HepG2 (cell line): ENCODE data around the gene HACE1.

ENCODE experiments used
- DR1 ChIP-seq: sonication (generic); formaldehyde crosslinking; IDR thresholded peaks from 2 replicates; pipeline ENCODE4 v1.8.0; 2021; ENCODE audit warnings: mild to moderate bottlenecking, missing genetic modification reagents, inconsistent platforms
- EZH2 ChIP-seq: conservative IDR thresholded peaks from 2 replicates; pipeline ENCODE4 v1.6.1; 2012; ENCODE audit warnings: mild to moderate bottlenecking, low read depth, low read length, moderate library complexity
- HMG20A ChIP-seq: IDR thresholded peaks from 2 replicates; pipeline ENCODE4 v1.6.1; 2016; ENCODE audit warnings: borderline replicate concordance
- KLF9 ChIP-seq: IDR thresholded peaks from 2 replicates; pipeline ENCODE4 v1.6.1; 2016; ENCODE audit warnings: low read depth
- MTA3 ChIP-seq: sonication (generic); formaldehyde crosslinking; IDR thresholded peaks from 2 replicates; pipeline ENCODE4 v1.4.0; 2020; ENCODE audit warnings: missing genetic modification reagents
- POLR2A ChIP-seq, 2 experiments: IDR thresholded peaks; 2 replicates each; pipeline ENCODE4 v1.6.1; 2011; ENCODE audit warnings: low read depth in 2 of 2, low read length in 2 of 2, mild to moderate bottlenecking in 1 of 2, moderate library complexity in 1 of 2; ENCODE audit not compliant: insufficient read depth in 1 of 2
- STAT5B ChIP-seq: sonication (generic); formaldehyde crosslinking; IDR thresholded peaks from 2 replicates; pipeline ENCODE4 v1.4.0; 2020; ENCODE audit warnings: missing genetic modification reagents
- SUZ12 ChIP-seq: fragments of 150-350 bp; IDR thresholded peaks from 2 replicates; pipeline ENCODE4 v1.6.1; 2014; ENCODE audit warnings: low read depth, low read length
- TFDP1 ChIP-seq: IDR thresholded peaks from 2 replicates; pipeline ENCODE4 v1.6.1; 2016; ENCODE audit warnings: missing compliant biosample characterization, missing genetic modification reagents, borderline replicate concordance
- ZNF354B ChIP-seq: sonication (generic); formaldehyde crosslinking; IDR thresholded peaks from 2 replicates; pipeline ENCODE4 v1.8.0; 2022; ENCODE audit warnings: mild to moderate bottlenecking, missing genetic modification reagents
- ZSCAN29 ChIP-seq: sonication (generic); formaldehyde crosslinking; conservative IDR thresholded peaks from 2 replicates; pipeline ENCODE4 v1.4.0; 2020; ENCODE audit warnings: mild to moderate bottlenecking, missing genetic modification reagents
- TF ChIP-seq, protein P1 (sequence below): sonication (generic); formaldehyde crosslinking; IDR thresholded peaks from 2 replicates; pipeline ENCODE4 v1.5.0; 2020; ENCODE audit warnings: mild to moderate bottlenecking, missing genetic modification reagents, moderate library complexity
- TF ChIP-seq, protein P2 (sequence below): sonication (generic); formaldehyde crosslinking; IDR thresholded peaks from 2 replicates; pipeline ENCODE4 v1.4.0; 2020; ENCODE audit warnings: missing genetic modification reagents

DNA sequence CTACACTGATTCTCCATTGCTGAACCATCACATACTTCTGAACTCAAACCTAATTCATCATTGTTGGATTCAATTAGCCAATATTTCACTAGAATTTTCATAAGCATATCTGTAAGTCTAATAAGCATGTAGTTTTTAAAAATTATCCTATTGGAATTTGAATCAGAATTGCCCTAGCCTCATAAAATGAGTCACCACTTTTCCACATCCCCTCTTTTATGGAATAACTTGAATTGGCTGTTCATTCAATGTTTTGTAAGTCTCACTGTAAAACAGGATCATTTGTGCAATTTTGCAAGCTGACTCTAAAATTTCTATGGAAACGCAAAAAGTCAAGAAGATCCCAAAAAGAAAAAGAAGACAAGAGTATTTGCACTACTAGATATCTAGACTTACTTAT, 141.0 kb downstream of the HACE1 start:
- TF ChIP-seq KLF9 = no peak
- TF ChIP-seq, protein P1, sequence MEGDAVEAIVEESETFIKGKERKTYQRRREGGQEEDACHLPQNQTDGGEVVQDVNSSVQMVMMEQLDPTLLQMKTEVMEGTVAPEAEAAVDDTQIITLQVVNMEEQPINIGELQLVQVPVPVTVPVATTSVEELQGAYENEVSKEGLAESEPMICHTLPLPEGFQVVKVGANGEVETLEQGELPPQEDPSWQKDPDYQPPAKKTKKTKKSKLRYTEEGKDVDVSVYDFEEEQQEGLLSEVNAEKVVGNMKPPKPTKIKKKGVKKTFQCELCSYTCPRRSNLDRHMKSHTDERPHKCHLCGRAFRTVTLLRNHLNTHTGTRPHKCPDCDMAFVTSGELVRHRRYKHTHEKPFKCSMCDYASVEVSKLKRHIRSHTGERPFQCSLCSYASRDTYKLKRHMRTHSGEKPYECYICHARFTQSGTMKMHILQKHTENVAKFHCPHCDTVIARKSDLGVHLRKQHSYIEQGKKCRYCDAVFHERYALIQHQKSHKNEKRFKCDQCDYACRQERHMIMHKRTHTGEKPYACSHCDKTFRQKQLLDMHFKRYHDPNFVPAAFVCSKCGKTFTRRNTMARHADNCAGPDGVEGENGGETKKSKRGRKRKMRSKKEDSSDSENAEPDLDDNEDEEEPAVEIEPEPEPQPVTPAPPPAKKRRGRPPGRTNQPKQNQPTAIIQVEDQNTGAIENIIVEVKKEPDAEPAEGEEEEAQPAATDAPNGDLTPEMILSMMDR (CRISPR knock-in tag) = no peak
- no peak for TF ChIP-seq ZNF354B (CRISPR knock-in tag)
- TF ChIP-seq, protein P2, sequence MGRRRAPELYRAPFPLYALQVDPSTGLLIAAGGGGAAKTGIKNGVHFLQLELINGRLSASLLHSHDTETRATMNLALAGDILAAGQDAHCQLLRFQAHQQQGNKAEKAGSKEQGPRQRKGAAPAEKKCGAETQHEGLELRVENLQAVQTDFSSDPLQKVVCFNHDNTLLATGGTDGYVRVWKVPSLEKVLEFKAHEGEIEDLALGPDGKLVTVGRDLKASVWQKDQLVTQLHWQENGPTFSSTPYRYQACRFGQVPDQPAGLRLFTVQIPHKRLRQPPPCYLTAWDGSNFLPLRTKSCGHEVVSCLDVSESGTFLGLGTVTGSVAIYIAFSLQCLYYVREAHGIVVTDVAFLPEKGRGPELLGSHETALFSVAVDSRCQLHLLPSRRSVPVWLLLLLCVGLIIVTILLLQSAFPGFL (CRISPR knock-in tag) = no peak
- no peak for TF ChIP-seq TFDP1 (CRISPR knock-in tag)
- TF ChIP-seq DR1 (CRISPR knock-in tag) = no peak
- no peak for TF ChIP-seq ZSCAN29 (CRISPR knock-in tag)
- TF ChIP-seq POLR2A (IDR thresholded peaks at IDR 0.05; ENCODE audit: insufficient read depth in 1 of 2, low read depth in 2 of 2, low read length in 2 of 2) = no peak
- TF ChIP-seq SUZ12 = no peak
- no peak for TF ChIP-seq EZH2
- TF ChIP-seq HMG20A (CRISPR knock-in tag) = no peak
- TF ChIP-seq MTA3 (CRISPR knock-in tag) = no peak
- TF ChIP-seq STAT5B (CRISPR knock-in tag) = no peak
